Neutrophil (primary cell): ENCODE measurements around the gene TCF21.

Experiments used
- H3K27ac ChIP-seq: fragments of 200-600 bp; sonication (generic); 2 replicates; pipeline ENCODE4 v1.5.1; 2016; ENCODE audit warnings: mild to moderate bottlenecking, moderate library complexity
- H3K27me3 ChIP-seq: fragments of 200-600 bp; sonication (generic); 2 replicates; pipeline ENCODE4 v1.6.0; 2016; ENCODE audit warnings: mild to moderate bottlenecking
- H3K36me3 ChIP-seq: fragments of 200-600 bp; sonication (generic); 2 replicates; pipeline ENCODE4 v1.5.1; 2017
- H3K4me1 ChIP-seq, 2 experiments: fragments of 200-600 bp in 1 of 2; sonication (generic) in 1 of 2; 1 replicate in 1 of 2; 2 replicates in 1 of 2; pipeline versions ENCODE4 v1.5.1 to v1.6.1; 2013 to 2016; ENCODE audit warnings: low read depth in 1 of 2, low read length in 1 of 2, mild to moderate bottlenecking in 1 of 2, moderate library complexity in 1 of 2; ENCODE audit not compliant: control insufficient read depth in 1 of 2, insufficient read depth in 1 of 2
- H3K4me3 ChIP-seq, 2 experiments: fragments of 200-600 bp in 1 of 2; sonication (generic) in 1 of 2; 1 replicate in 1 of 2; 2 replicates in 1 of 2; pipeline ENCODE4 v1.5.1; 2013 to 2016; ENCODE audit warnings: low read depth in 1 of 2, low read length in 1 of 2, mild to moderate bottlenecking in 1 of 2, moderate library complexity in 1 of 2
- H3K9me3 ChIP-seq: fragments of 200-600 bp; sonication (generic); 2 replicates; pipeline ENCODE4 v1.5.1; 2016
- TF ChIP-seq, protein P1 (sequence below): fragments of 200-600 bp; sonication (generic); IDR thresholded peaks from 2 replicates; pipeline ENCODE4 v1.5.1; 2016; ENCODE audit warnings: antibody characterized with exemption

Gene TCF21

DNA sequence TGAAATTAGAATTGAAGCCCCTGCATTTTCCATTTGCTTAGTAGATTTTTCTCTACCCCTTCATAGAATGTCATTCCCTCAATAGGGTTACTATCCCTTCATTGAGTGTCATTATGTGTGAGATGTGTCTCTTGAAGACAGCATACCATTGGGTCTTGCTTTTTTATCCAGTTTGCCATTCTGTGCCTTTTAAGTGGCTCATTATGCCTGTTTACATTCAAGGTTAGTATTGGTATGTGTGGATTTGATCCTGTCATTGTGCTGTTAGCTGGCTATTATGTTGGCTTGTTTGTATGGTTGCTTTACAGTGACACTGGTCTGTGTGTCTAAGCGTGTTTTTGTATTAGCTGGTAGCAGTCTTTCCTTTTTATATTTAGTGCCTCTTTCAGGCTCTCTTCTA lies 25.7 kb upstream of the TCF21 start:
- TF ChIP-seq, protein P1, sequence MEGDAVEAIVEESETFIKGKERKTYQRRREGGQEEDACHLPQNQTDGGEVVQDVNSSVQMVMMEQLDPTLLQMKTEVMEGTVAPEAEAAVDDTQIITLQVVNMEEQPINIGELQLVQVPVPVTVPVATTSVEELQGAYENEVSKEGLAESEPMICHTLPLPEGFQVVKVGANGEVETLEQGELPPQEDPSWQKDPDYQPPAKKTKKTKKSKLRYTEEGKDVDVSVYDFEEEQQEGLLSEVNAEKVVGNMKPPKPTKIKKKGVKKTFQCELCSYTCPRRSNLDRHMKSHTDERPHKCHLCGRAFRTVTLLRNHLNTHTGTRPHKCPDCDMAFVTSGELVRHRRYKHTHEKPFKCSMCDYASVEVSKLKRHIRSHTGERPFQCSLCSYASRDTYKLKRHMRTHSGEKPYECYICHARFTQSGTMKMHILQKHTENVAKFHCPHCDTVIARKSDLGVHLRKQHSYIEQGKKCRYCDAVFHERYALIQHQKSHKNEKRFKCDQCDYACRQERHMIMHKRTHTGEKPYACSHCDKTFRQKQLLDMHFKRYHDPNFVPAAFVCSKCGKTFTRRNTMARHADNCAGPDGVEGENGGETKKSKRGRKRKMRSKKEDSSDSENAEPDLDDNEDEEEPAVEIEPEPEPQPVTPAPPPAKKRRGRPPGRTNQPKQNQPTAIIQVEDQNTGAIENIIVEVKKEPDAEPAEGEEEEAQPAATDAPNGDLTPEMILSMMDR = no peak
- Histone ChIP-seq H3K36me3 (no peaks in the 10 kb centered on the region), H3K4me1 (no peaks in the 10 kb centered on the region), H3K27me3 (no peaks in the 10 kb centered on the region), H3K27ac (no peak overlapping the region), H3K4me3 (no peak overlapping the region), H3K9me3 (no peaks in the 10 kb centered on the region)

DNA sequence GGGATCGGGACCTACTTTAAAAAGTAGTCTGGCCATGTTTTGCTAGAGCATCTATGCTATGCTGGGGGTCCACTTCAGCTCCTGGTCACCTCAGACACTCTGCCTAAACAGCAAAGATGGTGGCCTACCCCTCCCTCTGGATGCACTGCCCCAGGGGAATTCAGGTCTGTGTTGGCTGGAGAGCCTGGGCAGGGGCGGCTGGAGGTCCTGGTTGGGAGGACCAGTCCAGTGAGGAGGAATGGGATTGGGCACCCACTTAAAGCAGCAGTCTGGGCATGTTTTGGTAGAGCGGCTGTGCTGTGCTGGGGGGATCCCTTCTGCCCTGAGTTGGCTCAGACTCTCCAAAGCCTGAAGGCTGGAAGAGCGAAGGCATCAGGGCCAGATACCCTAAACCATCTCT lies 23.2 kb upstream of the TCF21 start:
- no peaks in the 10 kb centered on the region for H3K36me3 ChIP-seq
- TF ChIP-seq, protein P1 = no peak
- H3K27me3 ChIP-seq = no peaks in the 10 kb centered on the region
- no peak overlapping the region for H3K4me3 ChIP-seq
- no peaks in the 10 kb centered on the region for H3K9me3 ChIP-seq
- H3K27ac ChIP-seq = no peak overlapping the region
- no peaks in the 10 kb centered on the region for H3K4me1 ChIP-seq

DNA sequence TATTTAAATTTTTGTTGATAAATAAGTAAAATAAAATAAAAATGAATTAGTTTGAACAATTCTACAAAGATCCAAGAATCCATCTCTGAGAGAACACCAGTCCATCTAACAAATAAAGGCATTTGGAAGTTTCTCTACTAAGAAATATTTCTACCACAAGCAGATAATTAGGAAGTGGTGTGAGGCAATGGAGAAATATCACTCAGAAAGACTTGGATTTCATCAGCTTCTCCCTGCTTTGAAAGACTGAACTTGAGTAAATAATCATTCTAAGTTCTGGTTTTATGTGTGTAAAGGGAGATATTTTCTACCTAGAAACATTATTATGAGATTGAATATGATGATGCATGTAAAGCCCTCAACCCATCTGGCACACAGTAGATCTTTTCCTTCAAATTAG lies 17.8 kb upstream of the TCF21 start:
- H3K4me3 ChIP-seq = no peak overlapping the region
- H3K27ac ChIP-seq = no peak overlapping the region
- no peaks in the 10 kb centered on the region for H3K9me3 ChIP-seq
- H3K4me1 ChIP-seq = no peaks in the 10 kb centered on the region
- no peaks in the 10 kb centered on the region for H3K36me3 ChIP-seq
- TF ChIP-seq, protein P1 = no peak
- H3K27me3 ChIP-seq = peaks cover 17% of the 10 kb centered on the region

DNA sequence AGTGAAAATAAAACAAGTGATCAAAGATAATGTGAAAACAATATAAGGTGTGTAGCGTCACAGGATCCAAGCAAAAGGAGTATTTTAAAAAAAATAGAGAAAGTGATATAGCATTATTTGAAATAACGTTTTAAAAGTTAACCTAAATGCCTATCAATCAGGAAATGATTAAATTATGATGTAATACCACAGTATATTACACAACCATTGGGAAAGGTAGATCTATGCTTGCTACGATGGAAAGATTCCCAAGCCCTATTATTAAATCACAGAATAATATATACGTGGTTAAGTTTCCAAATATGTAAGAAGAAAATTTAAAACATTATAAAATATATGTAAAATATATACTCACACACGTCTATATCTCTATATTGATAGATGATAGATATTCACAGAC lies 15.4 kb upstream of the TCF21 start:
- Histone ChIP-seq H3K27ac (no peak overlapping the region), H3K4me3 (no peak overlapping the region), H3K27me3 (peaks cover 36% of the 10 kb centered on the region), H3K36me3 (no peaks in the 10 kb centered on the region), H3K4me1 (no peaks in the 10 kb centered on the region), H3K9me3 (no peaks in the 10 kb centered on the region)
- TF ChIP-seq, protein P1 = no peak

DNA sequence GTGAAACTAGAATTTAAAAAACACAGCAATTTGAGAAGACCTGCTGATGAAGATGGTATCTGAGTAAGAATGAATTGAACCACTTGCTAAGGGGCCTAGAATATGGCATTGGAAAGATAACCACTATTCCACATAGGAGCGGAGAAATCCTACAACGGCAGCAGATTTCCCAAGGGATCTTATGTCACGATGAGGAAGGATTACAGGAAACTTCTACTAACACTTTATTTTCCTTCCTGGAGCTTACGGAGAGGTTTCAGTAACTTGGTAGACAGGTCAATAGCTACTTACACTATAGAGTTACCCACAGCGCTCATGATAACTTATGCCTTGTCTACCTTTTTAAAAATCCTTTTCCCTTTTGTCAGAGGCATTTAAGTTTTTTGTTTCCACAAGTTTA lies 11.8 kb upstream of the TCF21 start:
- Histone ChIP-seq H3K27ac (no peak overlapping the region), H3K36me3 (no peaks in the 10 kb centered on the region), H3K4me3 (no peak overlapping the region), H3K9me3 (no peaks in the 10 kb centered on the region), H3K4me1 (no peaks in the 10 kb centered on the region), H3K27me3 (peaks cover 68% of the 10 kb centered on the region)
- TF ChIP-seq, protein P1 = no peak

DNA sequence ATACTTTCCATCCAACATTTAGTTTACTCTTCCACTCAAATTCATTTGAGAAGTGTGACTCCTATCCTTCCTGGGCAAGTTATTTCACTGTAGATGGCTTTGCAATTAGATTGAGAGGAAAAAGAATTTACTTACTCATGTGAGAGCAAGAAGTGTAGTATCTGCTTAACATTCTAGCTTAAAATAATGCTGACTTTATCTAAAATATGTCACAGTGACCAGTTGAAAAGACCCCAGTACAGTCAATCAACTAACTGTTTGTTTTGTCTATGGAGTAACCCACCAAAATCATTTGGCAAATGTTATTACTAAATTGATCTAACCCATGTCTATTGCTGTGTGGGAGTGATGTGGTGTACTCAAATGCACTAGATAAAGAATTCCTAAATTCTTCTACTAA lies 8.9 kb upstream of the TCF21 start:
- H3K27ac ChIP-seq = no peak overlapping the region
- TF ChIP-seq, protein P1 = no peak
- no peaks in the 10 kb centered on the region for H3K4me1 ChIP-seq
- peaks cover 85% of the 10 kb centered on the region for H3K27me3 ChIP-seq
- H3K4me3 ChIP-seq = no peak overlapping the region
- H3K9me3 ChIP-seq = no peaks in the 10 kb centered on the region
- no peaks in the 10 kb centered on the region for H3K36me3 ChIP-seq
